Measurements from ENCODE around the gene AMPH. TPM values are rescaled to one million over a fixed set of nuclear protein-coding genes. Genes with fewer than 3 reads are reported as not detected.

The AMPH gene
- polyA plus RNA-seq, 1 experiment: 1.5 TPM

GRCh38 chr7:38545977-38546376 is 85.2 kb downstream of the AMPH start:
- POLR2A ChIA-PET: no interaction called here
- no peaks in the 10 kb centered on the region for H3K36me3 ChIP-seq (ENCODE audit: control insufficient read depth, insufficient read depth, low read length)
- no peak overlapping the region for H3K4me3 ChIP-seq (ENCODE audit: low read depth, low read length)
- H3K27me3 ChIP-seq (ENCODE audit: control insufficient read depth, insufficient read depth, low read length): no peaks in the 10 kb centered on the region
- DNase-seq (ENCODE audit: low read depth): no peak
- TF ChIP-seq, protein P1, sequence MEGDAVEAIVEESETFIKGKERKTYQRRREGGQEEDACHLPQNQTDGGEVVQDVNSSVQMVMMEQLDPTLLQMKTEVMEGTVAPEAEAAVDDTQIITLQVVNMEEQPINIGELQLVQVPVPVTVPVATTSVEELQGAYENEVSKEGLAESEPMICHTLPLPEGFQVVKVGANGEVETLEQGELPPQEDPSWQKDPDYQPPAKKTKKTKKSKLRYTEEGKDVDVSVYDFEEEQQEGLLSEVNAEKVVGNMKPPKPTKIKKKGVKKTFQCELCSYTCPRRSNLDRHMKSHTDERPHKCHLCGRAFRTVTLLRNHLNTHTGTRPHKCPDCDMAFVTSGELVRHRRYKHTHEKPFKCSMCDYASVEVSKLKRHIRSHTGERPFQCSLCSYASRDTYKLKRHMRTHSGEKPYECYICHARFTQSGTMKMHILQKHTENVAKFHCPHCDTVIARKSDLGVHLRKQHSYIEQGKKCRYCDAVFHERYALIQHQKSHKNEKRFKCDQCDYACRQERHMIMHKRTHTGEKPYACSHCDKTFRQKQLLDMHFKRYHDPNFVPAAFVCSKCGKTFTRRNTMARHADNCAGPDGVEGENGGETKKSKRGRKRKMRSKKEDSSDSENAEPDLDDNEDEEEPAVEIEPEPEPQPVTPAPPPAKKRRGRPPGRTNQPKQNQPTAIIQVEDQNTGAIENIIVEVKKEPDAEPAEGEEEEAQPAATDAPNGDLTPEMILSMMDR (IDR thresholded peaks at IDR 0.05; ENCODE audit: insufficient read depth, low read depth, low read length): no peak
- CTCF ChIA-PET: no interaction called here

DNA sequence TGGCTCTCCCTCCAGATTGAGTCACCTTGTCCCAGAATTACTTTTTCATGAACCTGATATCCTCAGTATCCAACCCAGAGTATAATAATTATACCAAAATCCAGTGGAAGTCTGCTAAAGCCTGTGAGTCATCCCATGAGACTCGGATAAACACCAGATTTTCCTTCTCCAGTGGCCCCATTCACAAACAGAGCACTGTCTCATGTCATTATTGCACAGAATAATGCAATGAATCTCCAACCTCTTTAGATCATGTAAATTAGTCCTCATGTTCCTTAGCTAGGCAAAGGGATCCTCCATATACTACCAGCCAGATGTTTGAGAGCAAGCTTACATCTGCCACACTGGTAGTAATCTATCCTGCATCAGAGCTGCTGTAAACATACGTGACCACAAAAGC is 89.0 kb downstream of the AMPH start:
- ChIA-PET POLR2A (no interaction called here), CTCF (no interaction called here)
- Histone ChIP-seq H3K4me3 (ENCODE audit: low read depth, low read length) (no peak overlapping the region), H3K27me3 (ENCODE audit: control insufficient read depth, insufficient read depth, low read length) (no peaks in the 10 kb centered on the region), H3K36me3 (ENCODE audit: control insufficient read depth, insufficient read depth, low read length) (no peaks in the 10 kb centered on the region)
- DNase-seq (ENCODE audit: low read depth): peak; percentile 39
- TF ChIP-seq, protein P1 (IDR thresholded peaks at IDR 0.05; ENCODE audit: insufficient read depth, low read depth, low read length): no peak

DNA sequence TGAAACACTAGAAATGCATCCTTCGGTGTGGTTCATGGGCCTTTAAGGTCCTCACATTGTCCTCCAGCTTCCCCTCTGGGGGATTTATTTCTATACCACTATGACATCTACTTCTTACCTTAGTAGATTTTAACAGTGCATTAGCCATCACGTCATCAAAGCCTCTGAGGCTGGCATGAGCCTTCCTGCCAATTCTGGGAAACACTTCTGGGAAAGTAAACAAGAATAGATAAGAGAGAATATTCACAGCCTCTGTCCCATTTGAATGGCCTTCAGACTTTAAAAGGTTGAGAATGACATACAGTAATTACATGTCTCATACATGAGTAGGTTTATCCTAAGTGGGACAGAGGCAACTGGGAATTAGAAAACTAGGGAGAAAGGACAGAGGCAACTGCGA is 89.7 kb downstream of the AMPH start:
- no peaks in the 10 kb centered on the region for H3K36me3 ChIP-seq (ENCODE audit: control insufficient read depth, insufficient read depth, low read length)
- TF ChIP-seq, protein P1 (IDR thresholded peaks at IDR 0.05; ENCODE audit: insufficient read depth, low read depth, low read length): no peak
- H3K27me3 ChIP-seq (ENCODE audit: control insufficient read depth, insufficient read depth, low read length): no peaks in the 10 kb centered on the region
- ChIA-PET POLR2A (no interaction called here), CTCF (no interaction called here)
- no peak overlapping the region for H3K4me3 ChIP-seq (ENCODE audit: low read depth, low read length)
- no peak for DNase-seq (ENCODE audit: low read depth)

DNA sequence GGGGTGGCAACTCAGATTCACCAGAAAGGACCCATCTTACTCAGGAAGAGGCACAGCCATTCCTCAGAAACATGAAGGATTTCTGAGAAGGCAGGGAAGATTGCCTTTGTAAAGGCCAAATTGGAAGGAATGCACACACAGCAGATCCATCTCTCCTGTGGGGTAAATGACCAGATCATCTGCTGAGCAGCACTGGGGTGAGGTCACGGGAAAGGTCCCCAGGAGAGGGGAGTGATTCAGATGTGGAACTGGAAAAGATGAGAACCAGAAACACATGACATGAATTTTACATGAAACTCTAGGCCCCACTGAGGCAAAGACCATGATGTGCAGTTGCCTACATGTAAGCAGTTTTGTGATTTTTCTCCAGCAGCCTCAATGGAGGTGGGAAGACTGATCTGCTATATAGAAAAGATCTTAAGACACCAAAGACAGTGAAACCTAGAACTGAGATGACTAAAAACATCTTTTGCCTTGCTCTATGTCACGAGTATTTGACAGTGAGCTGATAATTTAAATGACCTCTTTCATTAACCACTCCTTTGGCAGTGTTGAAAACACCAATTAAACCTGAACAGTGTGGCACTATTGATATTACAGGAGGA is 91.6 kb downstream of the AMPH start:
- CTCF ChIA-PET: no interaction called here
- Histone ChIP-seq H3K4me3 (ENCODE audit: low read depth, low read length) (no peak overlapping the region), H3K27me3 (ENCODE audit: control insufficient read depth, insufficient read depth, low read length) (no peaks in the 10 kb centered on the region), H3K36me3 (ENCODE audit: control insufficient read depth, insufficient read depth, low read length) (no peaks in the 10 kb centered on the region)
- POLR2A ChIA-PET: no interaction called here
- DNase-seq (ENCODE audit: low read depth): no peak
- TF ChIP-seq, protein P1 (IDR thresholded peaks at IDR 0.05; ENCODE audit: insufficient read depth, low read depth, low read length): no peak

- Histone ChIP-seq H3K27me3 (ENCODE audit: control insufficient read depth, insufficient read depth, low read length) (no peaks in the 10 kb centered on the region), H3K4me3 (ENCODE audit: low read depth, low read length) (no peak overlapping the region), H3K36me3 (ENCODE audit: control insufficient read depth, insufficient read depth, low read length) (no peaks in the 10 kb centered on the region)
- TF ChIP-seq, protein P1 (IDR thresholded peaks at IDR 0.05; ENCODE audit: insufficient read depth, low read depth, low read length): no peak
- CTCF ChIA-PET: no interaction called here
- DNase-seq (ENCODE audit: low read depth): no peak
- POLR2A ChIA-PET: no interaction called here
These were observed 96.1 kb downstream of the AMPH start for GRCh38 chr7:38535073-38535472.

All from BJ (cell line).